GM12878 (cell line): ENCODE measurements around the gene CLDN34. TPM values are rescaled to one million over a fixed set of nuclear protein-coding genes. Genes with fewer than 3 reads are reported as not detected.

Experiments
- ATAC-seq: fragments of 200-7000 bp; cut with Tn5 transposase; 3 replicates; pipeline ENCODE4 v1.9.1; 2020; ENCODE audit warnings: mild to moderate bottlenecking, moderate library complexity
- BruUV-seq: library from RNA; stranded (reverse); fragments of 400-500 nt; replicated peaks from 2 replicates; lab custom pipeline; 2021; lab: Mats Ljungman, UMichigan
- CTCF ChIA-PET: fragments of 300-600 bp; sonication (Branson Sonifier 250); formaldehyde crosslinking; extraction: SDS; loops from one replicate; lab custom pipeline; 2021; ENCODE audit warnings: inconsistent platforms; lab: Yijun Ruan, JAX
- POLR2A ChIA-PET: fragments of 350-600 bp; formaldehyde crosslinking; extraction: SDS; loops from one replicate; lab custom pipeline; 2021; ENCODE audit warnings: inconsistent platforms; lab: Charles Lee
- RAD21 ChIA-PET: fragments of 300-600 bp; sonication (Branson Sonifier 250); formaldehyde crosslinking; loops from one replicate; lab custom pipeline; 2023; ENCODE audit warnings: antibody characterized with exemption; ENCODE audit not compliant: unreplicated experiment; lab: Charles Lee
- SMC1A ChIA-PET: fragments of 300-600 bp; sonication (Branson Sonifier 250); formaldehyde crosslinking; loops from one replicate; lab custom pipeline; 2023; ENCODE audit not compliant: unreplicated experiment, uncharacterized antibody; lab: Charles Lee
- DNase-seq: peaks from one replicate; pipeline ENCODE4 v3.0.0-alpha.2; 2011; ENCODE audit warnings: low read depth, low spot score
- FAIRE-seq: peaks from 3 replicates; lab custom pipeline; 2011; peaks lifted over from hg19 to GRCh38; lab: Jason Lieb, UNC
- H2AFZ ChIP-seq: 2 replicates; pipeline ENCODE4 v1.6.0; 2011; ENCODE audit warnings: low read depth, low read length, control low read depth; ENCODE audit not compliant: control insufficient read depth
- H3K27ac ChIP-seq: 2 replicates; pipeline ENCODE4 v1.5.1; 2011; ENCODE audit warnings: control low read depth; ENCODE audit not compliant: control insufficient read depth, insufficient read depth
- H3K27me3 ChIP-seq, 2 experiments: replicated peaks in 1 of 2; 2 replicates each; pipeline versions ENCODE4 v1.6.0 to v1.6.1; 2011; ENCODE audit warnings: low read length in 1 of 2; ENCODE audit not compliant: control insufficient read depth in 2 of 2, insufficient read depth in 2 of 2
- H3K36me3 ChIP-seq, 2 experiments: 2 replicates each; pipeline ENCODE4 v1.5.1; 2011; ENCODE audit warnings: low read length in 1 of 2; ENCODE audit not compliant: control insufficient read depth in 2 of 2, insufficient read depth in 2 of 2
- H3K4me1 ChIP-seq: 2 replicates; pipeline ENCODE4 v1.6.1; 2011; ENCODE audit warnings: mild to moderate bottlenecking, low read length, moderate library complexity, mixed read lengths; ENCODE audit not compliant: control insufficient read depth, insufficient read depth
- H3K4me2 ChIP-seq: 2 replicates; pipeline ENCODE4 v1.6.0; 2011; ENCODE audit warnings: control low read depth; ENCODE audit not compliant: control insufficient read depth, insufficient read depth
- H3K4me3 ChIP-seq: fragments of 200-600 bp; sonication (generic); 2 replicates; pipeline ENCODE4 v1.5.1; 2016
- H3K79me2 ChIP-seq: 2 replicates; pipeline ENCODE4 v1.6.0; 2011; ENCODE audit warnings: low read length; ENCODE audit not compliant: control insufficient read depth, insufficient read depth
- H3K9ac ChIP-seq: 2 replicates; pipeline ENCODE4 v1.8.0; 2011; ENCODE audit warnings: low read length, control low read depth, mixed read lengths; ENCODE audit not compliant: control insufficient read depth, insufficient read depth
- H3K9me3 ChIP-seq: replicated peaks from 3 replicates; pipeline ENCODE4 v1.5.1; 2011; ENCODE audit warnings: mild to moderate bottlenecking, low read length; ENCODE audit not compliant: control insufficient read depth, insufficient read depth
- H4K20me1 ChIP-seq: 2 replicates; pipeline ENCODE4 v1.6.0; 2011; ENCODE audit not compliant: control insufficient read depth, insufficient read depth
- DPF2 ChIP-seq: fragments of 450-650 bp; IDR thresholded peaks from 2 replicates; pipeline ENCODE4 v1.6.1; 2017; ENCODE audit warnings: mild to moderate bottlenecking
- EGR1 ChIP-seq, 2 experiments: IDR thresholded peaks; 1 replicate in 1 of 2; 2 replicates in 1 of 2; pipeline ENCODE4 v1.6.1; 2011 to 2012; ENCODE audit warnings: low read depth in 2 of 2, low read length in 2 of 2, borderline replicate concordance in 1 of 2, mild to moderate bottlenecking in 1 of 2, moderate library complexity in 1 of 2
- GABPA ChIP-seq: IDR thresholded peaks from 2 replicates; pipeline ENCODE4 v1.6.1; 2014; ENCODE audit warnings: antibody characterized with exemption, low read depth, mild to moderate bottlenecking, inconsistent platforms
- KDM1A ChIP-seq: fragments of 200-600 bp; sonication (generic); IDR thresholded peaks from 2 replicates; pipeline ENCODE4 v1.6.1; 2016; ENCODE audit warnings: borderline replicate concordance
- PAX5 ChIP-seq: IDR thresholded peaks from 2 replicates; pipeline ENCODE4 v1.6.1; 2011; ENCODE audit warnings: low read depth, low read length, borderline replicate concordance
- PML ChIP-seq: IDR thresholded peaks from 2 replicates; pipeline ENCODE4 v1.6.1; 2012; ENCODE audit warnings: low read length, inconsistent platforms
- POLR2A ChIP-seq: IDR thresholded peaks from 2 replicates; pipeline ENCODE4 v1.6.1; 2011; ENCODE audit warnings: low read depth, mild to moderate bottlenecking, low read length
- RFX5 ChIP-seq: IDR thresholded peaks from 2 replicates; pipeline ENCODE4 v1.6.1; 2011; ENCODE audit warnings: low read depth, low read length, improper control_type of control experiment
- TBL1XR1 ChIP-seq: IDR thresholded peaks from 2 replicates; pipeline ENCODE4 v1.6.1; 2012; ENCODE audit warnings: low read depth, low read length, improper control_type of control experiment
- WGBS: methylation state at CpG from one replicate; pipeline ENCODE4 v1.1.6; 2016; ENCODE audit warnings: low lambda C conversion rate; ENCODE audit not compliant: insufficient replicate concordance, insufficient coverage; ENCODE audit errors: missing lambda C conversion rate; 5-methylcytosine and 5-hydroxymethylcytosine counted together
- in situ Hi-C: fragments of 300-500 bp; cut with MboI; formaldehyde crosslinking; loops from 9 replicates; pipeline ENCODE4 v1.14.3; 2018; ENCODE audit warnings: mixed read lengths
- intact Hi-C: fragments of 100-400 bp; cut with micrococcal nuclease; formaldehyde crosslinking; loops from one replicate; pipeline ENCODE4 v1.14.2; 2022; ENCODE audit not compliant: unreplicated experiment
- polyA plus RNA-seq, 11 experiments: library from polyadenylated mRNA; depleted of rRNA in 4 of 11; unstranded in 6 of 11; stranded (reverse) in 5 of 11; fragments of >200 nt; fragmentation: Nextera tagmentation in 4 of 11; fragmentation: Illumina TruSeq in 1 of 11; extraction: Ambion mirVana in 4 of 11; extraction: Trizol in 1 of 11; gene quantifications; 1 replicate in 1 of 11; 2 replicates in 10 of 11; pipeline versions ENCODE4 v1.2.1 to v1.2.3, GENCODE V29; 2011 to 2016; ENCODE audit warnings: inconsistent platforms in 2 of 11, missing spikeins in 2 of 11, low read depth in 1 of 11
- total RNA-seq, 4 experiments: library from RNA; depleted of rRNA in 3 of 4; stranded (reverse); fragments of >200 nt in 3 of 4; fragmentation: Illumina TruSeq in 1 of 4; extraction: Trizol in 1 of 4; gene quantifications; 2 replicates each; pipeline versions ENCODE4 v1.2.1 to v1.2.3, GENCODE V29; 2013 to 2021
- TF ChIP-seq, protein P1 (sequence below): IDR thresholded peaks from 2 replicates; pipeline ENCODE4 v1.6.1; 2012; ENCODE audit warnings: low read depth, low read length, improper control_type of control experiment
- TF ChIP-seq, protein P2 (sequence below): fragments of 450-650 bp; IDR thresholded peaks from 2 replicates; pipeline ENCODE4 v1.6.1; 2016; ENCODE audit warnings: mild to moderate bottlenecking

The CLDN34 gene
- total and polyA plus RNA-seq, 10 of the 15 experiments (the other 5 are each of a cell fraction or from before 2014, with no cell fraction given), result not detected

DNA sequence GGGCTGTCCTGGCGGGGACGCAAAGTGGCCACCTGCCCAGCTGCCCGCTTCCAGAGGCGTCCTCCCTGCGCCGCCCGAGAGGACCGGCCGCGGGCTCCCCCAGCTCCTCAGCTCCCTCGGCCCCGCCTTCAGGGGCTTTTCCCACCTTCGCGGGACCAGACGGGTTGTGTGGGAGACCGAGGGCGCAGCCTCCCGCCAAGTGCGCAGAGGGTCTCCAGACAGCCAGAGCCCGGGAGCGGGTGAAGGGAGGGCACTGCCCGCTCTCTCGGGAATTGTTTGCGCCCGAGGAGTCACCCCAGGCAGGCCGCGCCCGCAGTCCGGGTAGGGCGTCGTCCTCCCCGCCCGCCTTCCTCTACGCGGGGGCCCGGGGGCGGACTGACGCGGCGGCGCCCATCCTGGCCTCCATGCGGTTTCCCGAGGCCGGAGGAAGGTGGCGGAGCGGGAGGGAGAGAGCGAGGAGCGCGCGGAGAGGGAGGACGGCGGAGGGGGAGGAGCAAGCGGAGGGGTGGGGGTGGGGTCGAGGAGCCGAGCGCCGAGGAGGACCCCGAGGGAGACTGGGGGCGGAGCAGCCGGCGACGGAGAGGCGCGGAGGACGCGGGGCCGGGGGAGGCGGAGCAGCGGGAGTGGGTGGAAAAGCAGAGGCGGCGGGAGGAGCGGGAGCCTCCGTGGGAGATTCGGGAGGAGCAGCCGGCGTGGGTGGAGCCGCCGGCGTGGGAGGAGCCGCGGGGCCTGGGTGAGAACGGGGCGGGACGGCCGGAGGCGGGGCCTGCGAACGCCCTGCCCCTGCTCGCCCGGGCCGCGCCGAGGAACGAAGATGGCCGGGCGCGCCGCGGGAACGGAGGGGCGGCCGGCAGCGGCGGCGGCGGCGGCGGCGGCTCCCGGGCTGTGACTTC, 47.5 kb downstream of the CLDN34 start (continued):
- TF ChIP-seq KDM1A (no peak), GABPA (no peak), DPF2 (peak; percentile 47; the same call in 1 of the 2 replicates), PAX5 (no peak), RFX5 (no peak), TBL1XR1 (no peak), POLR2A (peak; percentile 48; the same call in 1 of the 2 replicates), EGR1 (IDR thresholded peaks at IDR 0.05; ENCODE audit: borderline replicate concordance in 1 of 2, low read depth in 2 of 2, low read length in 2 of 2) (peak in 1 of 2 experiments; percentile 92; a peak in 2 of 3 replicates), PML (no peak)
- TF ChIP-seq, protein P1, sequence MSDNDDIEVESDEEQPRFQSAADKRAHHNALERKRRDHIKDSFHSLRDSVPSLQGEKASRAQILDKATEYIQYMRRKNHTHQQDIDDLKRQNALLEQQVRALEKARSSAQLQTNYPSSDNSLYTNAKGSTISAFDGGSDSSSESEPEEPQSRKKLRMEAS, result no peak
- TF ChIP-seq, protein P2, sequence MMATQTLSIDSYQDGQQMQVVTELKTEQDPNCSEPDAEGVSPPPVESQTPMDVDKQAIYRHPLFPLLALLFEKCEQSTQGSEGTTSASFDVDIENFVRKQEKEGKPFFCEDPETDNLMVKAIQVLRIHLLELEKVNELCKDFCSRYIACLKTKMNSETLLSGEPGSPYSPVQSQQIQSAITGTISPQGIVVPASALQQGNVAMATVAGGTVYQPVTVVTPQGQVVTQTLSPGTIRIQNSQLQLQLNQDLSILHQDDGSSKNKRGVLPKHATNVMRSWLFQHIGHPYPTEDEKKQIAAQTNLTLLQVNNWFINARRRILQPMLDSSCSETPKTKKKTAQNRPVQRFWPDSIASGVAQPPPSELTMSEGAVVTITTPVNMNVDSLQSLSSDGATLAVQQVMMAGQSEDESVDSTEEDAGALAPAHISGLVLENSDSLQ, result peak; percentile 10; the same call in 1 of the 2 replicates
- TF ChIP-seq, all 136 proteins: peak for 19

DNA sequence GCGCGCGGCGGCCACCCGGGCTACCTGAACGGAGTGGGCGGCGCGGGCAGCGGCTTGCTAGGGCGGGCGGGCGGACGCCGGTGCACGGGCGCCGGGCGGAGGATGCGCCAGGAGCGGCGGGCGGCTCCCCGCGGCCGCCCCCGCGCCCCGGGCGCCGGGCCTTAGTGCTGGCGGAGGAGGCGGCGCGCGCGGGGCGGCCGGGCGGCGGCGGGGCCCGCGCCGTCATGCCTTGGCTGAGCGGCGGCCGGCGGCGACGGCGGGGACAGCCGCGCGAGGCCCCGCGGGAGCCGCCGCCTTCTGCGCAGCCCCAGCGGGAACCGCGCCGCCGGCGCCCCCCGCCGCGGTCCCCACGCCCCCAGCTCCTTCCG, 48.2 kb downstream of the CLDN34 start:
- Histone ChIP-seq H3K4me1 (peaks cover 9% of the 10 kb centered on the region; the same call in 1 of the 2 replicates), H3K9me3 (no peaks in the 10 kb centered on the region; the same call in 2 of the 3 replicates), H3K27me3 (no peaks in the 10 kb centered on the region), H3K4me2 (no peak overlapping the region), H3K36me3 (no peaks in the 10 kb centered on the region)
- WGBS, result 40% methylated on average over 1 of the region's 71 CpGs
- CTCF ChIA-PET, result interaction anchor here (3.3 to 5.6 kb wide), 2 partner anchors 68 to 103 kb away, joined by 16 to 53 read pairs; no protein-coding TSS in a partner anchor
- SMC1A ChIA-PET, result interaction anchor here (5.7 kb wide), 1 partner anchor 103 kb away, joined by 40 read pairs; no protein-coding TSS in a partner anchor
- in situ Hi-C loops, result no loop called here
- BruUV-seq, result no TSS peak
- no peak for ATAC-seq
- RAD21 ChIA-PET, result interaction anchor here (1.0 to 3.5 kb wide), 2 partner anchors 12 to 18 kb away, joined by 3 to 15 read pairs; no protein-coding TSS in a partner anchor
- TF ChIP-seq EGR1 (IDR thresholded peaks at IDR 0.05; ENCODE audit: borderline replicate concordance in 1 of 2, low read depth in 2 of 2, low read length in 2 of 2), result peak in 1 of 2 experiments; percentile 13; a peak in 1 of 3 replicates
- TF ChIP-seq, protein P1, result no peak
- TF ChIP-seq, all 136 proteins: peak for 1
- intact Hi-C loops, result loop anchor here (5.0 kb wide), 1 partner anchor 37 kb away; no protein-coding TSS in a partner anchor
- no peaks in the 10 kb centered on the region; the same call in 1 of the 2 replicates for H3K79me2 ChIP-seq
- DNase-seq (no peak), FAIRE-seq (no peak)
- H3K27ac ChIP-seq, result no peak overlapping the region
- no peak overlapping the region for H3K4me3 ChIP-seq
- no peak overlapping the region for H3K9ac ChIP-seq
- POLR2A ChIA-PET, result no interaction called here
- H2AFZ ChIP-seq, result no peak overlapping the region
- no peaks in the 10 kb centered on the region for H4K20me1 ChIP-seq
